Esophagus squamous epithelium (tissue), 5 donors: Measurements from ENCODE around the gene GRAMD4. TPM values are rescaled to one million over a fixed set of nuclear protein-coding genes. Genes with fewer than 3 reads are reported as not detected.

Experiments
- DNase-seq: peaks from one replicate; lab custom pipeline; 2025; lab: John Stamatoyannopoulos, UW
- H3K27ac ChIP-seq, 4 donors: fragments of 200-600 bp; sonication (generic); one replicate each; pipeline ENCODE4 v1.5.1; 2016 to 2019; ENCODE audit warnings: mild to moderate bottlenecking in 1 of 4
- H3K27me3 ChIP-seq, 4 donors: fragments of 200-600 bp; sonication (generic); 1 replicate in 3 of 4; 2 replicates in 1 of 4; pipeline versions ENCODE4 v1.5.1 to v1.6.0; 2017 to 2021; ENCODE audit warnings: antibody characterized with exemption in 1 of 4
- H3K36me3 ChIP-seq, 3 donors: fragments of 200-600 bp; sonication (generic); one replicate each; pipeline ENCODE4 v1.5.1; 2016 to 2019
- H3K4me1 ChIP-seq, 3 donors: fragments of 200-600 bp; sonication (generic); one replicate each; pipeline ENCODE4 v1.5.1; 2017 to 2019
- H3K4me3 ChIP-seq, 4 donors: fragments of 200-600 bp; sonication (generic); 1 replicate in 3 of 4; 2 replicates in 1 of 4; pipeline ENCODE4 v1.5.1; 2016 to 2019; ENCODE audit warnings: mild to moderate bottlenecking in 2 of 4, moderate library complexity in 1 of 4
- H3K9me3 ChIP-seq, 3 donors: fragments of 200-600 bp; sonication (generic); one replicate each; pipeline ENCODE4 v1.5.1; 2016 to 2019
- CTCF ChIP-seq, 6 experiments: fragments of 450-650 bp in 4 of 6; fragments of 200-600 bp in 2 of 6; sonication (generic) in 2 of 6; IDR thresholded peaks; one replicate each; pipeline ENCODE4 v1.5.1; 2016 to 2019; ENCODE audit warnings: antibody characterized with exemption in 6 of 6, mild to moderate bottlenecking in 4 of 6, moderate library complexity in 4 of 6
- POLR2A ChIP-seq, 4 donors: fragments of 450-650 bp; IDR thresholded peaks; one replicate each; pipeline ENCODE4 v1.6.1; 2017; ENCODE audit warnings: antibody characterized with exemption in 4 of 4, mild to moderate bottlenecking in 4 of 4, moderate library complexity in 3 of 4
- WGBS, 2 donors: methylation state at CpG; one replicate each; pipeline ENCODE4 v1.1.5; 2018; 5-methylcytosine and 5-hydroxymethylcytosine counted together
- intact Hi-C: fragments of 100-400 bp; cut with DNase I; formaldehyde crosslinking; loops from one replicate; pipeline ENCODE4 v1.15.0; 2022
- total RNA-seq, 4 donors: library from RNA; depleted of rRNA; stranded (reverse); fragments of >200 nt; gene quantifications; one replicate each; pipeline ENCODE4 v1.1.0, GENCODE V29; 2016
- donor health status: DM: yes; HTN: yes; CAD: no.

Gene GRAMD4
- total RNA-seq, 4 donors from 2014 or later: 27.0 to 122 (median 33.3) TPM

- intact Hi-C loops: no loop called here
- DNase-seq: no peak
- H3K9me3 ChIP-seq: no peaks in the 10 kb centered on the region
- H3K4me1 ChIP-seq: peaks cover 11 to 60% (median 29%) of the 10 kb centered on the region in 3 donors
- TF ChIP-seq CTCF (IDR thresholded peaks at IDR 0.05): no peak
- TF ChIP-seq POLR2A (IDR thresholded peaks at IDR 0.05): no peak
- peaks cover 0 to 58% (median 15%) of the 10 kb centered on the region in 3 donors for H3K36me3 ChIP-seq
- no peak overlapping the region for H3K4me3 ChIP-seq
- 70 to 91% methylated on average over 7 to 10 of the region's 10 CpGs for WGBS, 2 donors
- no peaks in the 10 kb centered on the region for H3K27me3 ChIP-seq
- peak overlapping the region in 3 of 4 donors; percentile 39 to 68 (median 64) for H3K27ac ChIP-seq
These were observed 64.5 kb downstream of the GRAMD4 start for GRCh38 chr22:46684706-46685105.

- DNase-seq: no peak
- no peaks in the 10 kb centered on the region for H3K27me3 ChIP-seq
- WGBS, 2 donors: 73 to 86% methylated on average over 20 to 25 of the region's 33 CpGs
- no peak overlapping the region for H3K4me3 ChIP-seq
- peaks cover 0 to 75% (median 32%) of the 10 kb centered on the region in 3 donors for H3K36me3 ChIP-seq
- peak overlapping the region in 3 of 4 donors; percentile 39 to 68 (median 64) for H3K27ac ChIP-seq
- H3K4me1 ChIP-seq: peaks cover 11 to 56% (median 27%) of the 10 kb centered on the region in 3 donors
- intact Hi-C loops: no loop called here
- H3K9me3 ChIP-seq: no peaks in the 10 kb centered on the region
- TF ChIP-seq POLR2A (IDR thresholded peaks at IDR 0.05): no peak
- TF ChIP-seq CTCF (IDR thresholded peaks at IDR 0.05): no peak
These were observed 66.2 kb downstream of the GRAMD4 start for GRCh38 chr22:46686221-46687047.

- DNase-seq: no peak
- 70 to 79% methylated on average over 5 to 10 of the region's 15 CpGs for WGBS, 2 donors
- no peak overlapping the region for H3K4me3 ChIP-seq
- TF ChIP-seq POLR2A (IDR thresholded peaks at IDR 0.05): no peak
- TF ChIP-seq CTCF (IDR thresholded peaks at IDR 0.05): no peak
- no peak overlapping the region for H3K27ac ChIP-seq
- intact Hi-C loops: no loop called here
- H3K9me3 ChIP-seq: no peaks in the 10 kb centered on the region
- peaks cover 11 to 56% (median 27%) of the 10 kb centered on the region in 3 donors for H3K4me1 ChIP-seq
- no peaks in the 10 kb centered on the region for H3K27me3 ChIP-seq
- peaks cover 0 to 81% (median 38%) of the 10 kb centered on the region in 3 donors for H3K36me3 ChIP-seq
These were observed 66.9 kb downstream of the GRAMD4 start for GRCh38 chr22:46687048-46687444.

GRCh38 chr22:46687460-46687859 lies 67.3 kb downstream of the GRAMD4 start:
- H3K4me3 ChIP-seq: no peak overlapping the region
- WGBS, 2 donors: 56 to 85% methylated on average over 4 to 9 of the region's 15 CpGs
- intact Hi-C loops: no loop called here
- peaks cover 11 to 56% (median 27%) of the 10 kb centered on the region in 3 donors for H3K4me1 ChIP-seq
- TF ChIP-seq CTCF (IDR thresholded peaks at IDR 0.05) (no peak), POLR2A (IDR thresholded peaks at IDR 0.05) (no peak)
- H3K27me3 ChIP-seq: no peaks in the 10 kb centered on the region
- no peaks in the 10 kb centered on the region for H3K9me3 ChIP-seq
- no peak for DNase-seq
- H3K36me3 ChIP-seq: peaks cover 0 to 85% (median 42%) of the 10 kb centered on the region in 3 donors
- H3K27ac ChIP-seq: no peak overlapping the region

GRCh38 chr22:46688949-46689348 lies 68.8 kb downstream of the GRAMD4 start:
- H3K27ac ChIP-seq: no peak overlapping the region
- DNase-seq: no peak
- H3K9me3 ChIP-seq: no peaks in the 10 kb centered on the region
- H3K27me3 ChIP-seq: no peaks in the 10 kb centered on the region
- TF ChIP-seq CTCF (IDR thresholded peaks at IDR 0.05) (no peak), POLR2A (IDR thresholded peaks at IDR 0.05) (no peak)
- 38 to 63% methylated on average over 11 of the region's 11 CpGs for WGBS, 2 donors
- intact Hi-C loops: no loop called here
- peaks cover 11 to 51% (median 27%) of the 10 kb centered on the region in 3 donors for H3K4me1 ChIP-seq
- peaks cover 1 to 92% (median 43%) of the 10 kb centered on the region in 3 donors for H3K36me3 ChIP-seq
- no peak overlapping the region for H3K4me3 ChIP-seq
